Fibroblast of skin of right quadriceps (primary cell): ENCODE results near the gene DNMBP.
"Not testable (repeated sequence)": the region's sequence is repeated elsewhere in the genome, so short reads cannot be mapped to it uniquely, and the experiment has no call there.

ENCODE experiments used
- DNase-seq: peaks from one replicate; pipeline ENCODE4 v3.0.0-alpha.2; 2013

Gene DNMBP

GRCh38 chr10:100019787-100020141 lies 10.0 kb upstream of the DNMBP start:
- no peak for DNase-seq

- DNase-seq = no peak
Observed at GRCh38 chr10:100014071-100014762, 4.5 kb upstream of the DNMBP start.

GRCh38 chr10:100013621-100014020 lies 3.9 kb upstream of the DNMBP start:
- DNase-seq = no peak

- DNase-seq = not testable (repeated sequence)
Observed at GRCh38 chr10:100011906-100012305, 2.2 kb upstream of the DNMBP start.

GRCh38 chr10:100009283-100009792 lies 409 bp downstream of the DNMBP start:
- peak; percentile 46 for DNase-seq

- no peak for DNase-seq
Observed at GRCh38 chr10:100008708-100009282, 952 bp downstream of the DNMBP start.

- DNase-seq = no peak
Observed at GRCh38 chr10:100008142-100008522, 1.6 kb downstream of the DNMBP start.

- DNase-seq = peak; percentile 42
Observed at GRCh38 chr10:100007231-100008141, 2.3 kb downstream of the DNMBP start.

- peak; percentile 96 for DNase-seq
Observed at GRCh38 chr10:100006243-100006886, 3.4 kb downstream of the DNMBP start.

- DNase-seq = no peak
Observed at GRCh38 chr10:100004805-100005510, 4.8 kb downstream of the DNMBP start.

GRCh38 chr10:100000109-100000644 lies 9.6 kb downstream of the DNMBP start:
- no peak for DNase-seq

GRCh38 chr10:99999319-100000108 lies 10.2 kb downstream of the DNMBP start:
- DNase-seq = no peak

- no peak for DNase-seq
Observed at GRCh38 chr10:99998889-99999288, 10.9 kb downstream of the DNMBP start.

GRCh38 chr10:99996671-99997648 lies 12.8 kb downstream of the DNMBP start:
- DNase-seq = peak; percentile 74

- DNase-seq = no peak
Observed at GRCh38 chr10:99995713-99996112, 14.0 kb downstream of the DNMBP start.

GRCh38 chr10:99995269-99995668 lies 14.5 kb downstream of the DNMBP start:
- DNase-seq = no peak

- DNase-seq = no peak
Observed at GRCh38 chr10:99994801-99995200, 14.9 kb downstream of the DNMBP start.

- DNase-seq = peak; percentile 94
Observed at GRCh38 chr10:99993701-99994689, 15.8 kb downstream of the DNMBP start.

- DNase-seq = not testable (repeated sequence)
Observed at GRCh38 chr10:99985637-99986036, 24.1 kb downstream of the DNMBP start.
